Liver (tissue), 9 donors: Measurements from ENCODE around the gene LMF1. TPM values are rescaled to one million over a fixed set of nuclear protein-coding genes. Genes with fewer than 3 reads are reported as not detected.

ENCODE experiments used
- DNase-seq: peaks from one replicate; pipeline ENCODE4 v3.0.0-alpha.2; 2017; ENCODE audit warnings: low spot score
- H3K27ac ChIP-seq, 2 donors: one replicate each; pipeline ENCODE4 v1.7.0; 2013; ENCODE audit warnings: inconsistent platforms in 2 of 2, low read length in 2 of 2, control low read depth in 1 of 2, low read depth in 1 of 2, mild to moderate bottlenecking in 1 of 2
- H3K27me3 ChIP-seq, 4 donors: one replicate each; pipeline versions ENCODE4 v1.6.1 to v1.7.0; 2013; ENCODE audit warnings: low read length in 3 of 4, inconsistent platforms in 1 of 4, mild to moderate bottlenecking in 1 of 4, moderate library complexity in 1 of 4; ENCODE audit not compliant: control insufficient read depth in 4 of 4, insufficient read depth in 4 of 4
- H3K36me3 ChIP-seq, 4 donors: one replicate each; pipeline versions ENCODE4 v1.6.1 to v1.7.0; 2013; ENCODE audit warnings: low read length in 3 of 4, mild to moderate bottlenecking in 3 of 4, low read depth in 1 of 4, moderate library complexity in 1 of 4; ENCODE audit not compliant: control insufficient read depth in 4 of 4, insufficient read depth in 3 of 4
- H3K4me1 ChIP-seq, 4 donors: one replicate each; pipeline versions ENCODE4 v1.6.1 to v1.7.0; 2013; ENCODE audit warnings: low read length in 3 of 4, mild to moderate bottlenecking in 3 of 4, moderate library complexity in 1 of 4; ENCODE audit not compliant: control insufficient read depth in 4 of 4, insufficient read depth in 4 of 4
- H3K4me3 ChIP-seq, 3 donors: one replicate each; pipeline versions ENCODE4 v1.6.1 to v1.7.0; 2013; ENCODE audit warnings: low read length in 3 of 3, control low read depth in 1 of 3, low read depth in 1 of 3, mild to moderate bottlenecking in 1 of 3
- H3K9ac ChIP-seq, 2 donors: one replicate each; pipeline ENCODE4 v1.7.0; 2013; ENCODE audit warnings: low read length in 2 of 2, mild to moderate bottlenecking in 2 of 2, moderate library complexity in 2 of 2, control low read depth in 1 of 2, low read depth in 1 of 2
- H3K9me3 ChIP-seq, 4 donors: one replicate each; pipeline versions ENCODE4 v1.6.1 to v1.7.0; 2013; ENCODE audit warnings: low read length in 3 of 4; ENCODE audit not compliant: control insufficient read depth in 4 of 4
- EGR1 ChIP-seq, 2 donors: IDR thresholded peaks; 2 replicates each; pipeline ENCODE4 v1.6.1; 2016 to 2018; ENCODE audit warnings: antibody characterized with exemption in 2 of 2, low read depth in 2 of 2
- FOXA1 ChIP-seq: IDR thresholded peaks from 2 replicates; pipeline ENCODE4 v1.6.1; 2016; ENCODE audit warnings: antibody characterized with exemption
- GABPA ChIP-seq, 2 donors: IDR thresholded peaks in 1 of 2; conservative IDR thresholded peaks in 1 of 2; 2 replicates each; pipeline ENCODE4 v1.6.1; 2016; ENCODE audit warnings: antibody characterized with exemption in 2 of 2, mild to moderate bottlenecking in 1 of 2, moderate library complexity in 1 of 2
- HNF4A ChIP-seq, 2 donors: conservative IDR thresholded peaks; 2 replicates each; pipeline ENCODE4 v1.6.1; 2016; ENCODE audit warnings: antibody characterized with exemption in 2 of 2, mild to moderate bottlenecking in 2 of 2
- HNF4G ChIP-seq: IDR thresholded peaks from 2 replicates; pipeline ENCODE4 v1.6.1; 2016; ENCODE audit warnings: antibody characterized with exemption
- JUND ChIP-seq, 2 donors: IDR thresholded peaks; 2 replicates each; pipeline ENCODE4 v1.6.1; 2016; ENCODE audit warnings: antibody characterized with exemption in 2 of 2
- RAD21 ChIP-seq, 2 donors: IDR thresholded peaks; 2 replicates each; pipeline ENCODE4 v1.6.1; 2016; ENCODE audit warnings: antibody characterized with exemption in 2 of 2, mild to moderate bottlenecking in 2 of 2
- RXRA ChIP-seq, 2 donors: IDR thresholded peaks; 2 replicates each; pipeline ENCODE4 v1.6.1; 2017 to 2018; ENCODE audit warnings: antibody characterized with exemption in 2 of 2, mild to moderate bottlenecking in 1 of 2
- SP1 ChIP-seq: IDR thresholded peaks from 2 replicates; pipeline ENCODE4 v1.6.1; 2018; ENCODE audit warnings: antibody characterized with exemption, mild to moderate bottlenecking
- TAF1 ChIP-seq: conservative IDR thresholded peaks from 2 replicates; pipeline ENCODE4 v1.6.1; 2016; ENCODE audit warnings: antibody characterized with exemption, mild to moderate bottlenecking
- YY1 ChIP-seq: IDR thresholded peaks from 2 replicates; pipeline ENCODE4 v1.6.1; 2016; ENCODE audit warnings: antibody characterized with exemption, mild to moderate bottlenecking
- WGBS: extraction: QIAGEN DNeasy Blood & Tissue Kit; methylation state at CpG from one replicate; pipeline ENCODE4 v1.1.7; 2013; 5-methylcytosine and 5-hydroxymethylcytosine counted together
- polyA plus RNA-seq, 2 donors: library from polyadenylated mRNA; stranded (reverse) in 1 of 2; unstranded in 1 of 2; fragments of 200-250 nt in 1 of 2; fragments of >200 nt in 1 of 2; fragmentation: Nextera tagmentation in 1 of 2; extraction: Ambion mirVana in 1 of 2; gene quantifications; one replicate each; pipeline versions ENCODE4 v1.2.1 to v1.2.3, GENCODE V29; 2013 to 2015
- total RNA-seq, 2 donors: library from RNA; depleted of rRNA; stranded (reverse); fragments of >200 nt; gene quantifications; one replicate each; pipeline ENCODE4 v1.2.3, GENCODE V29; 2014
- TF ChIP-seq, protein P1 (sequence below): fragments of 150-350 bp; IDR thresholded peaks from 2 replicates; pipeline ENCODE4 v1.5.1; 2017; ENCODE audit warnings: improper control_type of control experiment, low read depth, low read length; ENCODE audit not compliant: missing input control
- TF ChIP-seq, protein P2 (sequence below): IDR thresholded peaks from 2 replicates; pipeline ENCODE4 v1.6.1; 2016; ENCODE audit warnings: antibody characterized with exemption
- TF ChIP-seq, protein P3 (sequence below): IDR thresholded peaks from 2 replicates; pipeline ENCODE4 v1.6.1; 2016; ENCODE audit warnings: antibody characterized with exemption
- TF ChIP-seq, protein P4 (sequence below): IDR thresholded peaks from 2 replicates; pipeline ENCODE4 v1.6.1; 2016; ENCODE audit warnings: antibody characterized with exemption
- TF ChIP-seq, protein P5 (sequence below): IDR thresholded peaks from 2 replicates; pipeline ENCODE4 v1.6.1; 2016; ENCODE audit warnings: antibody characterized with exemption, mild to moderate bottlenecking
- donor health status: healthy.
- donor health status: healthy.
- donor health status: healthy.
- donor health status: healthy.
- donor health status: healthy.

LMF1 gene
- total and polyA plus RNA-seq, 4 donors = 8.8 to 24.3 (median 12.6) TPM

DNA sequence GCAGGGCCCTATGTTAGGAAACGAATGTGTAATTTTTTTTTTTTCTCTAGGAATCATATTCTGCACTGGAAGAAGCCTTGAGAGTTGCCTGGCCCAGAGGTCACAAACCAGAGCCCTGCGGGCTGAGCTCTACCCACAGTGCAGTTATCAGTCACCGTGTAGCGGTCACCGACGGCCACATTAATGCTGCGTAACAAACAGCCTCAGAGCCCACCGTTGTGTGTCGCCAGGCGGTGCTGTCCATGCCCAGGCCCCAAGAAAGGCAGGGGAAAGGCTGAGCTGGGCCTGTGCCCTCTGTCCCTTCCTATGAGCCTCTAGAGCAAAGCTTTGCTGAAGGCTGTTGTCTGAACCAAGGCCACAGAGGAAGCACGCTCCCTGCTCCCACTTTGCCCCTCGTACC is 4.5 kb upstream of the LMF1 start (continued):
- TF ChIP-seq RAD21 (IDR thresholded peaks at IDR 0.05) = no peak
- no peak for TF ChIP-seq SP1
- TF ChIP-seq RXRA (IDR thresholded peaks at IDR 0.05) = no peak
- TF ChIP-seq, protein P1, sequence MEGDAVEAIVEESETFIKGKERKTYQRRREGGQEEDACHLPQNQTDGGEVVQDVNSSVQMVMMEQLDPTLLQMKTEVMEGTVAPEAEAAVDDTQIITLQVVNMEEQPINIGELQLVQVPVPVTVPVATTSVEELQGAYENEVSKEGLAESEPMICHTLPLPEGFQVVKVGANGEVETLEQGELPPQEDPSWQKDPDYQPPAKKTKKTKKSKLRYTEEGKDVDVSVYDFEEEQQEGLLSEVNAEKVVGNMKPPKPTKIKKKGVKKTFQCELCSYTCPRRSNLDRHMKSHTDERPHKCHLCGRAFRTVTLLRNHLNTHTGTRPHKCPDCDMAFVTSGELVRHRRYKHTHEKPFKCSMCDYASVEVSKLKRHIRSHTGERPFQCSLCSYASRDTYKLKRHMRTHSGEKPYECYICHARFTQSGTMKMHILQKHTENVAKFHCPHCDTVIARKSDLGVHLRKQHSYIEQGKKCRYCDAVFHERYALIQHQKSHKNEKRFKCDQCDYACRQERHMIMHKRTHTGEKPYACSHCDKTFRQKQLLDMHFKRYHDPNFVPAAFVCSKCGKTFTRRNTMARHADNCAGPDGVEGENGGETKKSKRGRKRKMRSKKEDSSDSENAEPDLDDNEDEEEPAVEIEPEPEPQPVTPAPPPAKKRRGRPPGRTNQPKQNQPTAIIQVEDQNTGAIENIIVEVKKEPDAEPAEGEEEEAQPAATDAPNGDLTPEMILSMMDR = no peak
- TF ChIP-seq, protein P2, sequence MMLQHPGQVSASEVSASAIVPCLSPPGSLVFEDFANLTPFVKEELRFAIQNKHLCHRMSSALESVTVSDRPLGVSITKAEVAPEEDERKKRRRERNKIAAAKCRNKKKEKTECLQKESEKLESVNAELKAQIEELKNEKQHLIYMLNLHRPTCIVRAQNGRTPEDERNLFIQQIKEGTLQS = no peak

DNA sequence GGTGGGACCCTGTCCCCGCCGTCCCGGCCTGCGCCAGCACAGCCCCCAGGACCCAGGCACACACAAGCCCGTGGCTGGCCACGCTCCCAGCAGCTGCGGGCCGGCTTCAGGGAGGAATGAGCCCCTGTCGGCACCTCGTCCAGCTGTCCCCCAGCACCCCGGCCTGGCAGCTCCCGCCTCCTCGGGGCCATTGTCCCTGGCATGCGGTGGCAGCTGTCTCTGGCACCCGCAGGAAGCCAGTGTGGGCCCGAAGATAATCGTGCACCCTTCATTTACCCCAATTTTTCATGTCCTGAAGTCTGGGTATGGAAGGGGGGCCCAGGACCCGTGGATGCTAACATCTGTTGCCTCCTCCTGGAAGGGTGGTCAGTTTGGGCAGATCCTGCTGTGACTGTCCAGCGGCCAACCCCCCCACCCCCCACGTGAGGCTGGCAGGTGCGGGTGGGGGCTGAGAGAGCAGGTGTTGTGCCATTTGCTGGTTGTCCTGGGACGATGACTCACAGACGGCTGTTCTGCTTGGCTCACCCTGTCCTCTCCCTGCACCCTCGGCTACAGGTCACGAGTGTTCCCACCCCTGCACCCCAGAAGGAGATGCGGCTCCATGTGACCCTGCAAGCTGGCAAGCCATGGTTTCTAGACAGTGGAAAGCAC is 4.0 kb upstream of the LMF1 start:
- Histone ChIP-seq H3K27me3 (peaks cover 0 to 2% (median 0%) of the 10 kb centered on the region in 4 donors), H3K9ac (no peak overlapping the region), H3K27ac (no peak overlapping the region), H3K36me3 (no peaks in the 10 kb centered on the region), H3K4me3 (no peak overlapping the region), H3K4me1 (peaks cover 4 to 11% (median 6%) of the 10 kb centered on the region in 4 donors), H3K9me3 (no peaks in the 10 kb centered on the region)
- TF ChIP-seq FOXA1 = no peak
- TF ChIP-seq TAF1 = no peak
- no peak for TF ChIP-seq HNF4G
- TF ChIP-seq HNF4A (conservative IDR thresholded peaks at IDR 0.05) = no peak
- TF ChIP-seq EGR1 (IDR thresholded peaks at IDR 0.05; ENCODE audit: low read depth in 2 of 2) = no peak
- no peak for TF ChIP-seq GABPA (IDR thresholded peaks at IDR 0.05 in 1 of 2, conservative IDR thresholded peaks at IDR 0.05 in 1 of 2)
- TF ChIP-seq RXRA (IDR thresholded peaks at IDR 0.05) = no peak
- no peak for TF ChIP-seq RAD21 (IDR thresholded peaks at IDR 0.05)
- TF ChIP-seq, protein P2 = no peak
- TF ChIP-seq JUND (IDR thresholded peaks at IDR 0.05) = no peak
- TF ChIP-seq, protein P3, sequence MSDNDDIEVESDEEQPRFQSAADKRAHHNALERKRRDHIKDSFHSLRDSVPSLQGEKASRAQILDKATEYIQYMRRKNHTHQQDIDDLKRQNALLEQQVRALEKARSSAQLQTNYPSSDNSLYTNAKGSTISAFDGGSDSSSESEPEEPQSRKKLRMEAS = no peak
- 83% methylated on average over 26 of the region's 26 CpGs for WGBS
- no peak for DNase-seq

DNA sequence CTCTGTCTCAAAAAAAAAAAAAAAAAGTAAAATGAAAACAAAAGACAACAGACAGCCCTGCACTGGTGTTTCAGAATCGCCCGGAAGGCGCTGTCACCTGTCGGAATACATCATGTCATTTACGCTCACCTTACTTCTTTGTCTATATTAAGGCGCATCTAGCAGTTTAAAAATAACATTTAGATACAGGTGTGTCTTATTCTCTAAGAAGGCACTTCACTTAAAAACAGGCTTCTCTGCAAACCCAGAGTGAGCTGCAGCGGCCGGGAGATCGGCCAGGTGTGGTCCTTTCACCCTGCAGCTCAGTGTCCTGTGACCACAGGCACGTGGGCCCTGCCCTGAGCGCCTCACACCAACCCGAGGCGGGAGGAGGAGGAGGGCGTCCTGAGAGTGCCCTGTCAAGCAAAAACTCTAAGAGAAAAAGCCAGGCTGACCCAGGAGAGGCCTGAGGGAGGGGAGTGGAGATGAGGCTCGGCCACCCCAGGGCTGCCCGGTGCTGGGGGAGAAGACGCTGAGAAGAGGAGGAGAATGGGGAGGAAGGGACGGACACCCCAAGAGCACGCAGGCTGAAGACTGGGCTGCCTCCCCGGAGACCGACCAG is 3.3 kb upstream of the LMF1 start:
- H3K9ac ChIP-seq = no peak overlapping the region
- H3K27me3 ChIP-seq = peaks cover 0 to 2% (median 0%) of the 10 kb centered on the region in 4 donors
- H3K36me3 ChIP-seq = no peaks in the 10 kb centered on the region
- DNase-seq = no peak
- H3K9me3 ChIP-seq = no peaks in the 10 kb centered on the region
- 79% methylated on average over 21 of the region's 21 CpGs for WGBS
- no peak overlapping the region for H3K4me3 ChIP-seq
- H3K4me1 ChIP-seq = peaks cover 4 to 17% (median 9%) of the 10 kb centered on the region in 4 donors
- TF ChIP-seq, protein P4, sequence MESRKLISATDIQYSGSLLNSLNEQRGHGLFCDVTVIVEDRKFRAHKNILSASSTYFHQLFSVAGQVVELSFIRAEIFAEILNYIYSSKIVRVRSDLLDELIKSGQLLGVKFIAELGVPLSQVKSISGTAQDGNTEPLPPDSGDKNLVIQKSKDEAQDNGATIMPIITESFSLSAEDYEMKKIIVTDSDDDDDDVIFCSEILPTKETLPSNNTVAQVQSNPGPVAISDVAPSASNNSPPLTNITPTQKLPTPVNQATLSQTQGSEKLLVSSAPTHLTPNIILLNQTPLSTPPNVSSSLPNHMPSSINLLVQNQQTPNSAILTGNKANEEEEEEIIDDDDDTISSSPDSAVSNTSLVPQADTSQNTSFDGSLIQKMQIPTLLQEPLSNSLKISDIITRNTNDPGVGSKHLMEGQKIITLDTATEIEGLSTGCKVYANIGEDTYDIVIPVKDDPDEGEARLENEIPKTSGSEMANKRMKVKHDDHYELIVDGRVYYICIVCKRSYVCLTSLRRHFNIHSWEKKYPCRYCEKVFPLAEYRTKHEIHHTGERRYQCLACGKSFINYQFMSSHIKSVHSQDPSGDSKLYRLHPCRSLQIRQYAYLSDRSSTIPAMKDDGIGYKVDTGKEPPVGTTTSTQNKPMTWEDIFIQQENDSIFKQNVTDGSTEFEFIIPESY = no peak
- TF ChIP-seq RAD21 (IDR thresholded peaks at IDR 0.05) = no peak
- TF ChIP-seq TAF1 = no peak
- TF ChIP-seq, protein P5, sequence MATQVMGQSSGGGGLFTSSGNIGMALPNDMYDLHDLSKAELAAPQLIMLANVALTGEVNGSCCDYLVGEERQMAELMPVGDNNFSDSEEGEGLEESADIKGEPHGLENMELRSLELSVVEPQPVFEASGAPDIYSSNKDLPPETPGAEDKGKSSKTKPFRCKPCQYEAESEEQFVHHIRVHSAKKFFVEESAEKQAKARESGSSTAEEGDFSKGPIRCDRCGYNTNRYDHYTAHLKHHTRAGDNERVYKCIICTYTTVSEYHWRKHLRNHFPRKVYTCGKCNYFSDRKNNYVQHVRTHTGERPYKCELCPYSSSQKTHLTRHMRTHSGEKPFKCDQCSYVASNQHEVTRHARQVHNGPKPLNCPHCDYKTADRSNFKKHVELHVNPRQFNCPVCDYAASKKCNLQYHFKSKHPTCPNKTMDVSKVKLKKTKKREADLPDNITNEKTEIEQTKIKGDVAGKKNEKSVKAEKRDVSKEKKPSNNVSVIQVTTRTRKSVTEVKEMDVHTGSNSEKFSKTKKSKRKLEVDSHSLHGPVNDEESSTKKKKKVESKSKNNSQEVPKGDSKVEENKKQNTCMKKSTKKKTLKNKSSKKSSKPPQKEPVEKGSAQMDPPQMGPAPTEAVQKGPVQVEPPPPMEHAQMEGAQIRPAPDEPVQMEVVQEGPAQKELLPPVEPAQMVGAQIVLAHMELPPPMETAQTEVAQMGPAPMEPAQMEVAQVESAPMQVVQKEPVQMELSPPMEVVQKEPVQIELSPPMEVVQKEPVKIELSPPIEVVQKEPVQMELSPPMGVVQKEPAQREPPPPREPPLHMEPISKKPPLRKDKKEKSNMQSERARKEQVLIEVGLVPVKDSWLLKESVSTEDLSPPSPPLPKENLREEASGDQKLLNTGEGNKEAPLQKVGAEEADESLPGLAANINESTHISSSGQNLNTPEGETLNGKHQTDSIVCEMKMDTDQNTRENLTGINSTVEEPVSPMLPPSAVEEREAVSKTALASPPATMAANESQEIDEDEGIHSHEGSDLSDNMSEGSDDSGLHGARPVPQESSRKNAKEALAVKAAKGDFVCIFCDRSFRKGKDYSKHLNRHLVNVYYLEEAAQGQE = no peak
- TF ChIP-seq YY1 = no peak
- no peak for TF ChIP-seq JUND (IDR thresholded peaks at IDR 0.05)
- TF ChIP-seq HNF4G = no peak
- no peak for TF ChIP-seq EGR1 (IDR thresholded peaks at IDR 0.05; ENCODE audit: low read depth in 2 of 2)
- TF ChIP-seq GABPA (IDR thresholded peaks at IDR 0.05 in 1 of 2, conservative IDR thresholded peaks at IDR 0.05 in 1 of 2) = no peak
- TF ChIP-seq, protein P1 = no peak
- TF ChIP-seq HNF4A (conservative IDR thresholded peaks at IDR 0.05) = no peak
- no peak for TF ChIP-seq FOXA1
- no peak overlapping the region for H3K27ac ChIP-seq
